H1 (cell line): Measurements from ENCODE around the gene B9D1. TPM values are rescaled to one million over a fixed set of nuclear protein-coding genes. Genes with fewer than 3 reads are reported as not detected.
A peak's percentile ranks its signal among the peaks of the same experiment; 100 is the strongest.

Experiments
- ASH2L ChIP-seq: fragments of 200-600, 300-600 bp; sonication (generic); IDR thresholded peaks from one replicate; pipeline ENCODE4 v1.7.1; 2017; ENCODE audit warnings: low read length
- CBX5 ChIP-seq: fragments of 300-800, 300-1000 bp; sonication (generic); IDR thresholded peaks from 2 replicates; pipeline ENCODE4 v1.7.1; 2016; ENCODE audit warnings: antibody characterized with exemption, low read length, low read depth
- CHD2 ChIP-seq: IDR thresholded peaks from 2 replicates; pipeline ENCODE4 v1.6.1; 2012; ENCODE audit warnings: low read length, improper control_type of control experiment
- CTCF ChIP-seq, 3 experiments: IDR thresholded peaks; 1 replicate in 2 of 3; 2 replicates in 1 of 3; pipeline versions ENCODE4 v1.5.1 to v1.6.1; 2011; ENCODE audit warnings: low read length in 3 of 3, mild to moderate bottlenecking in 3 of 3, inconsistent platforms in 2 of 3, low read depth in 1 of 3, moderate library complexity in 1 of 3; ENCODE audit not compliant: insufficient read depth in 1 of 3; ENCODE audit errors: control extremely low read depth in 1 of 3
- EGR1 ChIP-seq: IDR thresholded peaks from 2 replicates; pipeline ENCODE4 v1.6.1; 2011; ENCODE audit warnings: low read depth, low read length, borderline replicate concordance
- FOSL1 ChIP-seq: IDR thresholded peaks from 2 replicates; pipeline ENCODE4 v1.6.1; 2011; ENCODE audit warnings: mild to moderate bottlenecking, low read depth, low read length, moderate library complexity; ENCODE audit not compliant: insufficient read depth
- GABPA ChIP-seq: IDR thresholded peaks from 2 replicates; pipeline ENCODE4 v1.6.1; 2011; ENCODE audit warnings: mild to moderate bottlenecking, low read length, moderate library complexity, borderline replicate concordance; ENCODE audit not compliant: insufficient read depth
- HDAC6 ChIP-seq: IDR thresholded peaks from one replicate; pipeline ENCODE4 v1.7.1; 2012; ENCODE audit warnings: low read depth, mild to moderate bottlenecking, inconsistent platforms, low read length, moderate library complexity
- KDM4A ChIP-seq: IDR thresholded peaks from one replicate; pipeline ENCODE4 v1.7.1; 2012; ENCODE audit warnings: low read depth, mild to moderate bottlenecking, moderate library complexity, low read length, inconsistent platforms; ENCODE audit not compliant: severe bottlenecking
- KDM5A ChIP-seq: fragments of 200-600 bp; IDR thresholded peaks from 2 replicates; pipeline ENCODE4 v1.7.1; 2012; ENCODE audit warnings: mild to moderate bottlenecking, low read length, inconsistent platforms, mixed read lengths
- NANOG ChIP-seq: IDR thresholded peaks from 2 replicates; pipeline ENCODE4 v1.6.1; 2011; ENCODE audit warnings: low read length, low read depth, mild to moderate bottlenecking, inconsistent platforms; ENCODE audit not compliant: insufficient read depth, poor library complexity, severe bottlenecking
- POU5F1 ChIP-seq: IDR thresholded peaks from 2 replicates; pipeline ENCODE4 v1.6.1; 2011; ENCODE audit warnings: low read depth, mild to moderate bottlenecking, low read length, moderate library complexity
- SIN3A ChIP-seq, 2 experiments: IDR thresholded peaks in 1 of 2; conservative IDR thresholded peaks in 1 of 2; 2 replicates each; pipeline ENCODE4 v1.6.1; 2011 to 2012; ENCODE audit warnings: low read length in 2 of 2, improper control_type of control experiment in 1 of 2, low read depth in 1 of 2, mild to moderate bottlenecking in 1 of 2
- SIX5 ChIP-seq: IDR thresholded peaks from 2 replicates; pipeline ENCODE4 v1.6.1; 2011; ENCODE audit warnings: mild to moderate bottlenecking, low read depth, low read length
- TAF1 ChIP-seq: IDR thresholded peaks from 2 replicates; pipeline ENCODE4 v1.6.1; 2011; ENCODE audit warnings: mild to moderate bottlenecking, low read depth, low read length
- TBP ChIP-seq: IDR thresholded peaks from 2 replicates; pipeline ENCODE4 v1.6.1; 2011; ENCODE audit warnings: low read depth, low read length, improper control_type of control experiment
- TCF12 ChIP-seq: IDR thresholded peaks from 2 replicates; pipeline ENCODE4 v1.6.1; 2011; ENCODE audit warnings: low read depth, mild to moderate bottlenecking, low read length
- ZNF274 ChIP-seq: IDR thresholded peaks from 2 replicates; pipeline ENCODE4 v1.7.0; 2012; ENCODE audit warnings: low read length, borderline replicate concordance; ENCODE audit errors: extremely low read depth
- polyA plus RNA-seq, 7 experiments: library from polyadenylated mRNA; depleted of rRNA in 3 of 7; stranded (reverse) in 5 of 7; unstranded in 2 of 7; fragments of >200 nt in 5 of 7; fragments of 200-250 nt in 2 of 7; gene quantifications; 1 replicate in 5 of 7; 2 replicates in 1 of 7; 4 replicates in 1 of 7; pipeline versions ENCODE4 v1.2.1 to v1.2.3, GENCODE V29; 2011 to 2013; ENCODE audit warnings: missing spikeins in 2 of 7, mixed read lengths in 2 of 7
- total RNA-seq: library from RNA; stranded (reverse); fragmentation: NEBNext Ultra II Directional; extraction: Animal tissue kit (Norgen Biotek cat#: 25700); gene quantifications from 2 replicates; pipeline ENCODE4 v1.2.1, GENCODE V29; 2021

The B9D1 gene
- total and polyA plus RNA-seq, 2 of the 8 experiments (the other 6 are each of a cell fraction or from before 2014, with no cell fraction given), result 24.6 to 65.7 TPM

- TF ChIP-seq POU5F1, result no peak
- TF ChIP-seq FOSL1, result no peak
- TF ChIP-seq HDAC6, result no peak
- TF ChIP-seq SIX5, result no peak
- TF ChIP-seq KDM5A, result 0 out of 2 replicates have a peak, but pooled peaks have one; percentile 32
- no peak for TF ChIP-seq ZNF274
- peak; percentile 13 for TF ChIP-seq KDM4A
- no peak for TF ChIP-seq EGR1
- peak; percentile 44 for TF ChIP-seq TBP
- no peak; the same call in 1 of the 2 replicates for TF ChIP-seq TAF1
- TF ChIP-seq ASH2L, result no peak
- TF ChIP-seq SIN3A (conservative IDR thresholded peaks at IDR 0.05 in 1 of 2, IDR thresholded peaks at IDR 0.05 in 1 of 2; ENCODE audit: low read depth in 1 of 2, low read length in 2 of 2), result peak; percentile 29 to 34; a peak in 1 of 4 replicates
- no peak for TF ChIP-seq CBX5
- TF ChIP-seq NANOG, result no peak
- TF ChIP-seq CHD2, result peak; percentile 35; the same call in 1 of the 2 replicates
- TF ChIP-seq TCF12, result no peak
- TF ChIP-seq GABPA, result no peak
- TF ChIP-seq CTCF (IDR thresholded peaks at IDR 0.05; ENCODE audit: control extremely low read depth in 1 of 3, insufficient read depth in 1 of 3, low read depth in 1 of 3, low read length in 3 of 3), result no peak
Observed at GRCh38 chr17:19378416-19379360, 16.2 kb upstream of the B9D1 start, which contains the start of gene MAPK7 (continued).
